HG02938 (cell line): Measurements from ENCODE around the gene TNIK.
A peak's percentile ranks its signal among the peaks of the same experiment; 100 is the strongest.

Experiments used
- ATAC-seq: cut with Tn5 transposase; IDR thresholded peaks from one replicate; pipeline ENCODE4 v1.9.1; 2021; ENCODE audit warnings: mild to moderate bottlenecking, moderate library complexity; ENCODE audit not compliant: unreplicated experiment

The TNIK gene

GRCh38 chr3:171058873-171059603, 401.2 kb downstream of the TNIK start:
- no peak for ATAC-seq

- ATAC-seq, result no peak
Observed at GRCh38 chr3:171058058-171058457, 402.1 kb downstream of the TNIK start.

- ATAC-seq, result no peak
Observed at GRCh38 chr3:171057072-171057471, 403.1 kb downstream of the TNIK start.

DNA sequence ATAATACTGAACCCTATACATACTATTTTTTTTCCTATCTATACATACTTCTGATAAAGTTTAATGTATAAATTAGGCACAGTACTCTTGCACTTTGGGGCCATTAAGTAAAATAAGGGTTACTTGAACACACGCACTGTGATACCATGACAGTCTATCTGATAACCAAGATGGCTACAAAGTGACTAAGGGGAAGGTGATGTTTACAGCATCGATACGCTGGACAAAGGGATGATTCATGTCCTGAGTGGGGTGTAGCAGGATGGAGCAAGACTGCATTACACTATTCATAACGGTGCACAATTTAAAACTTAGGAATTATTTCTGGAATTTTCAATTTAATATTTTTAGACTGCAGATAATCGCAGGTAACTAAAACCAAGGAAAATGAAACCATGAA, 403.7 kb downstream of the TNIK start:
- no peak for ATAC-seq

- ATAC-seq, result no peak
Observed at GRCh38 chr3:171055336-171056178, 404.6 kb downstream of the TNIK start.

DNA sequence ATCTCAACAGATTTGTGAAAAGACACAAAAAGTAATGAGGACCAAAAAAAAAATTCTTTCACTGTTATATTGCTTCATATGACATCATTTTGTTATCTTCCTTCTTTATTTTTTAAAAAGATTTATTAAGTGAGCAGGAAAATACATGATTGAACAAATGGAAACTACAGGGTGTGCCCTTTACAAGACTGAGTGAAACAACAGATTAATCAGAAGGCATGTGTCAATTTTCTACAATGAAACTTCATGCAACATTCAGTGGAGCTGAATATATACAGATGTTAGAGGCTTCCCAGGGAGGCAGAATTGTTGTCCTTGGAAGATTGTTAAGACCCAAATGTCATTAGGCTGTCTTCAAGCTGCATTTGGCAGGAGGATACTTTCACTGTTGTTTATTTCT, 405.3 kb downstream of the TNIK start:
- no peak for ATAC-seq

DNA sequence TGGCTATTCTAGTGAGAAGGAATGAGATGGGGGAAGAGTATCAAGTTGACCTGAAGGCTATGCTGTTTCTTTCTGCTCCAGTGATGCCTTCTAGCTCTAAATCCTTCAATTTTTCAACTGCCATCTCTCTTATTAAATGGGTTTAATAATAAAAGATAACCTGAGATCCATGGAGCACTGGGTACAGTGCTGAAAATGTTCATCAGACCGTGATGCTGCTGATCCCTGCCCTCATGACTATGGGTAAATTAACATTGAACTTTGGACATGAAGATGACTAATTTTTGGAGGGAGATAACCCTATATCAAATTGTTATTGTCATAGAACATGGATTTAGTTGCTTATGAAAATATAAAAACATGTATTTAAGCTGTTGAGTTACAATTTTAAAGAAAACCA, 406.0 kb downstream of the TNIK start:
- ATAC-seq, result no peak

GRCh38 chr3:171049861-171050444, 410.3 kb downstream of the TNIK start:
- ATAC-seq, result peak; percentile 84

GRCh38 chr3:171046760-171047159, 413.4 kb downstream of the TNIK start:
- no peak for ATAC-seq

DNA sequence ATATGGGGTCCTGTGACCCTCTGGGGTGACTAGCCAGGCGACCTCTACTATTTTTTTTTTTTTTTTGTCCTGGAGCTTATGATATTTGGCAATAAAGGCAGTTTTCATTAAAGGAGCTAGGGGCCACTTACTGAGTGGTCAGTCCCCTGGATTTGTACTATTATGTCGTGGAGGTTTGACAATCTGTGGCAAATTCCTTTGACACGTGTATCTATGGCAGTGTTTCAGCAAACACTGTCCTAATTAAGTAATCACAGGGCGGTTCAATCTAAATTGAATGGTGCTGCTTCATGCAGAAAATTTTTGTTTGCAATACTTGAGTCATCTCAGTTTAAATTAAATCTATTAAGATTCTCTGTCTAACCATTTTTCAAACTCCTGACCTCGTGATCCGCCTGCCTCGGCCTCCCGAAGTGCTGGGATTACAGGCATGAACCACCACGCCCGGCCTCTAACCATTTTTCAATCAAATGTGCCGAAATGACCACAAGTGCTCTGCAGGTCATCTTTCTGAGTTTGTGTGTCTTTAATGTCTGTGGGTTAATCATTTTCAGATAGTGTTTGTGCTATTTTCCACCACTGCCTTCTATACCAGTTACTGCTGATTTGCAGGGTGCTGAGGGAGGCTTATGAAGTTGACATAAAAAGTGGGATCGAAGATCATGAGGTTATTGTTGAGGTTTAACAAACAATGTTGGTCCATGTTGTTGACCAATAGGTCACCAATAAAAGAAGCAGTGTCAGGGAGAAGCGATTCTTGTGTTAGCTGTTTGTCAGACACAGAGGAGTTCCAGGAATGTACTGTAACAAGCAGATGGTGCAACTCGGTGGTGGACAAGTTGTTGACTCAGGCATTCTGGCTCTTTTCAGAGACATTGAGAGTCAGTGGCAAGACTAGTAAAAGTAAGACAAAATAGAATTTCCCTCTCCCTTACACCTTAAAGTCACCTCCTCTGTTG, 415.1 kb downstream of the TNIK start:
- no peak for ATAC-seq

DNA sequence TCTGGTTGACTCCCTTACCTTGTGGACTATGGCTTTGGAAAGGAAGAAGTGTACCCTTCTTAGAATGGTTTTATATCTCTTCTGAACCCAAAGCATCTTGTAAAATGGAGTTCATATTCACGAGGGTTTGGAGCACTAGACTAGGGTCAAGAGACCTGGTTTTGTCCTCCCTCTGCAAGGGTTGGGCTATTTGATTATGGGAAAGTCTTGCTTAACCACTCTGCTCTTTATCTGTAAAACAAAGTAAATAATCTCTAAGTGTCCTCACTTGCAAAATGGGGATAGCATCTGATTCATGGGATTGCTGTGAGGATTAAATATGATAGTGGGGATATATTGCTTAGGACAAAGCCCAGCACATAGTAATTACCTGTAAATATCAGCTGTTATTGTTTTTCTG, 415.8 kb downstream of the TNIK start:
- no peak for ATAC-seq

DNA sequence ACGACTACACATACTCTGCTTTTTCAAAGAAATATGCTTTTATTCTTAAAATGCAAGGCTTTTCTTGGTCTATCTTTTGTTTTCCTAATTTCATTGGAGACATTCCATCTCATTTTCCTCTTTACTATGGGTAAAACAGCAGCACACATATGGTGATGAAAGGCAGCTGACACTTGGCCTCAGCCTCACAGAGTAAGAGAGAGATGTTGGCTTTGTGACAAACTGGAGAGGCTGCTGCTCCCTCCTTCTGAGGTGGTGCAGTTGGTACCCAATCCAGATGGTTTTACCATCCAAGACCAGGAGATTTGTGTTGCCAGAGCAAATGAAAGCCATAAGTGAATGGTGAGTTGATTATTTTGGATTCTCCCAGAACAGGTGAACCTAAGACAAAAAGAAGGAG, 420.5 kb downstream of the TNIK start:
- ATAC-seq, result no peak

DNA sequence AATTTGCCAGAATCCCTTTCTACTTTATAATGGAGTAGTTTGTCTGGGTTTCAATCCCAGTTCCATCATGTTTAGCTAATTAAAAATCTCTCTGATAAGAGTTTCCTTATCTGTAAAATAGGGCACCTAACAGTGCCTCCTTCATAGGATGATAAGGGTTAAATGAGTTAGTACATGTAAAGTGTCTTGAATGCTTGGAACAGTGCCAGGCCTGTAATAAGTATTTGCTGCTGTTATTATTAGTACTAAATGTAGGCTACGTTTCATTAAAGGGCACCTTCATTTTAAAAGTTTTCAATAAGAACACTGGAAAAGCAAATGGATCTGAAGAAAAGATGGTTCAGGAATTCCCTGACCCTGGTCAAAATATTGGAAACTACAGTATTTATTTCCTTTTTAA, 421.9 kb downstream of the TNIK start:
- ATAC-seq, result no peak

DNA sequence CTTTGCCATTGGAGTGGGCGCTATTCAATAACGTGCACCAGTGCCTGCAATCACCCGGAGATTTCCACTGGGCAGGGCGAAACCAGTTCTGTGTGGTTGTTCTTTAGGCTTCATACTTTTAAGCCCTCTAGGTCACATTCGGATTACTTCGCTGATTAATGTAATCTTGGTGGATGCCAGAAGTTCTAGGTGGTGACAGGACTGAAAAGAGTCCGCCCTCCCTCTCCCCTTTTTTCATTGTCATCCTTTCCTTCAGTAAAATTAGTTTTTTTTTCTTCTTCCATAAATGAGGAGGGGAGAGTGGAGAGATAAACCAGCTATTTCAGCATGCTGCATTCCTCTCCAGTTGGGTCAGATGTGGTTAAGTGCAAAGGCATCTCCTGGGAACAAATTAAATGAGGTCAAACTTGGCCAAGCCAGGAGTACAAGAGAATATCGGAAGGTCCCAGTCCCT, 431.4 kb downstream of the TNIK start:
- ATAC-seq, result no peak

DNA sequence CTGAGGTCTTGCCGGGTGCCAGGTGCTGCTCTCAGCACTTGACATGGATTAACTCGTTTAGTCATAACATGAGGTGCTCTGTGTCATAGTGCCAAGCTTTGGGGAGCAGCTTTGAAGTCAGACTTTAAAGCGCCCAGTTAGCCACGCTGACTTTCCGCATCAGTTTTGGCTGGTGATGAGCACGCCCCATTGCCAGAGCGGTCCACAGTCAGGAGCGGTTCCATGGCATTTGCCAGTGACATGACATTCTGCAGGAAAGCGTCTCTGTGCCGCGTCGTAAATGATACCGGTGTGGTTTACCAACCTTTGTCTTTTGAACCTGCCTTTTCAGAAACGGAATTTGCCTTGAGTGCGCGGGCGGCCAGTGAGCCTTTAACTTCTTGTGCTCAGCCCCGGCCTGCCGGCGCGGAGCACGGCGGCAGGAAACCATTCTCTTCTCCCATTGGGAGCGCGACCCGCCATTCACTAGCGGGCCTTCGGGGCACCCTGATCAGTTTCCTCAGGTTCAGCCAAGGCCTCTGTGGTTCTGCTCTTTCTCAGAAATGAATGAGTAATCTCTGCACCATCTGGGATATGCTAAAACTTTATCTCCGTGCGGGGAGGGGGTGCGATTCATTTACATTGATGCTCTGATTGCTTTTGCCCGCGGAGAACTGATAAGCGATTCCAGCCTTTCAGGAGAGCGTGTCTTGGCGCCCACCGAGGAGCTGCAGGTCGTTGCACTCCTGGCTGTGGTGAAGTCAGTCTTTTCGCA, 432.0 kb downstream of the TNIK start:
- peak; percentile 64 for ATAC-seq

- no peak for ATAC-seq
Observed at GRCh38 chr3:171026597-171027293, 433.5 kb downstream of the TNIK start, which contains the start of gene SLC2A2. TSS of gene SLC2A2 (minus strand) at chr3:171026720. CDS start at chr3:171026670, 50 bp downstream.

GRCh38 chr3:171023566-171023965, 436.6 kb downstream of the TNIK start:
- ATAC-seq, result no peak

GRCh38 chr3:171021377-171021776, 438.8 kb downstream of the TNIK start:
- ATAC-seq, result no peak
